SK-N-SH (cell line): Measurements from ENCODE around the gene DNAH1. TPM values are rescaled to one million over a fixed set of nuclear protein-coding genes. Genes with fewer than 3 reads are reported as not detected.
"Not testable (repeated sequence)": the region's sequence is repeated elsewhere in the genome, so short reads cannot be mapped to it uniquely, and the experiment has no call there.

Source experiments
- CTCF ChIA-PET: fragments of 300-600, 350-600 bp; formaldehyde crosslinking; extraction: SDS; loops from one replicate; lab custom pipeline; 2021; lab: Yijun Ruan, JAX
- POLR2A ChIA-PET: fragments of 350-600 bp; sonication (Branson Sonifier 250); formaldehyde crosslinking; extraction: SDS; loops from one replicate; lab custom pipeline; 2020; ENCODE audit warnings: antibody characterized with exemption, inconsistent platforms; lab: Yijun Ruan, JAX
- DNase-seq: peaks from one replicate; pipeline ENCODE4 v3.0.0; 2012
- H2AFZ ChIP-seq: fragments of 200-600 bp; sonication (generic); 2 replicates; pipeline ENCODE4 v1.8.1; 2016; ENCODE audit warnings: antibody characterized with exemption, mild to moderate bottlenecking, low read depth
- H3F3A ChIP-seq: fragments of 200-600 bp; sonication (generic); replicated peaks from 2 replicates; pipeline ENCODE3; 2016; ENCODE audit warnings: antibody characterized with exemption, mild to moderate bottlenecking; ENCODE audit not compliant: insufficient read depth
- H3K27ac ChIP-seq, 2 experiments: fragments of 200-500 bp in 1 of 2; fragments of 200-600 bp in 1 of 2; sonication (Bioruptor generic) in 1 of 2; sonication (generic), shearing (Covaris generic) in 1 of 2; 2 replicates each; pipeline versions ENCODE4 v1.5.1 to v1.6.1; 2014 to 2016; ENCODE audit warnings: low read depth in 2 of 2, inconsistent platforms in 1 of 2, low read length in 1 of 2, mild to moderate bottlenecking in 1 of 2, mixed read lengths in 1 of 2
- H3K27me3 ChIP-seq: fragments of 200-600 bp; sonication (generic), shearing (Covaris generic); 2 replicates; pipeline ENCODE4 v1.6.1; 2016; ENCODE audit warnings: mixed run types; ENCODE audit not compliant: insufficient read depth
- H3K36me3 ChIP-seq, 2 experiments: fragments of 200-500 bp in 1 of 2; fragments of 200-600 bp in 1 of 2; sonication (Bioruptor generic) in 1 of 2; sonication (generic) in 1 of 2; replicated peaks in 1 of 2; 2 replicates each; pipeline versions ENCODE3 to v1.5.1; 2014 to 2016; ENCODE audit warnings: low read length in 1 of 2, mild to moderate bottlenecking in 1 of 2; ENCODE audit not compliant: insufficient read depth in 2 of 2, control insufficient read depth in 1 of 2
- H3K4me1 ChIP-seq, 2 experiments: fragments of 200-500 bp in 1 of 2; fragments of 200-600 bp in 1 of 2; sonication (Bioruptor generic) in 1 of 2; sonication (generic), shearing (Covaris generic) in 1 of 2; 2 replicates each; pipeline versions ENCODE4 v1.5.1 to v1.6.1; 2014 to 2016; ENCODE audit warnings: low read depth in 1 of 2, low read length in 1 of 2, mixed run types in 1 of 2; ENCODE audit not compliant: insufficient read depth in 2 of 2, control insufficient read depth in 1 of 2
- H3K4me2 ChIP-seq: fragments of 200-600 bp; sonication (generic), shearing (Covaris generic); 2 replicates; pipeline ENCODE4 v1.6.1; 2017; ENCODE audit warnings: mixed run types
- H3K4me3 ChIP-seq, 2 experiments: fragments of 200-500 bp in 1 of 2; fragments of 200-600 bp in 1 of 2; sonication (Bioruptor generic) in 1 of 2; sonication (generic), shearing (Covaris generic) in 1 of 2; 2 replicates each; pipeline versions ENCODE4 v1.5.1 to v1.8.1; 2014 to 2016; ENCODE audit warnings: low read depth in 2 of 2, inconsistent platforms in 1 of 2, low read length in 1 of 2, mild to moderate bottlenecking in 1 of 2, mixed read lengths in 1 of 2, moderate library complexity in 1 of 2
- H3K79me2 ChIP-seq: fragments of 200-600 bp; sonication (generic); 2 replicates; pipeline ENCODE4 v1.8.1; 2017; ENCODE audit warnings: mild to moderate bottlenecking; ENCODE audit not compliant: insufficient read depth
- H3K9ac ChIP-seq: fragments of 200-600 bp; sonication (generic); 2 replicates; pipeline ENCODE4 v1.6.1; 2017; ENCODE audit warnings: mixed run types
- H3K9me2 ChIP-seq: fragments of 200-600 bp; sonication (generic); 2 replicates; pipeline ENCODE4 v1.6.1; 2017; ENCODE audit warnings: mixed run types
- H3K9me3 ChIP-seq: fragments of 200-600 bp; sonication (generic); 2 replicates; pipeline ENCODE4 v1.6.1; 2017; ENCODE audit warnings: mixed run types, mild to moderate bottlenecking, moderate library complexity
- H4K20me1 ChIP-seq: fragments of 200-600 bp; sonication (generic); 2 replicates; pipeline ENCODE4 v1.6.1; 2017; ENCODE audit warnings: mild to moderate bottlenecking, mixed run types; ENCODE audit not compliant: insufficient read depth
- FOXM1 ChIP-seq: IDR thresholded peaks from 2 replicates; pipeline ENCODE4 v1.4.0; 2012; ENCODE audit warnings: low read depth, mild to moderate bottlenecking
- NFIC ChIP-seq: IDR thresholded peaks from 2 replicates; pipeline ENCODE4 v1.4.0; 2012; ENCODE audit warnings: borderline replicate concordance
- RAD21 ChIP-seq: IDR thresholded peaks from 2 replicates; pipeline ENCODE4 v1.6.1; 2012; ENCODE audit warnings: mild to moderate bottlenecking, low read length
- RCOR1 ChIP-seq: fragments of 150-350 bp; IDR thresholded peaks from 2 replicates; pipeline ENCODE4 v1.6.1; 2017; ENCODE audit warnings: antibody characterized with exemption, low read length
- RXRA ChIP-seq: IDR thresholded peaks from 2 replicates; pipeline ENCODE4 v1.4.0; 2012; ENCODE audit warnings: low read depth, mild to moderate bottlenecking, borderline replicate concordance
- TAF1 ChIP-seq: IDR thresholded peaks from 2 replicates; pipeline ENCODE4 v1.6.1; 2012; ENCODE audit warnings: low read depth, mild to moderate bottlenecking, low read length, moderate library complexity, borderline replicate concordance
- TCF12 ChIP-seq: IDR thresholded peaks from 2 replicates; pipeline ENCODE4 v1.4.0; 2012
- WGBS: methylation state at CpG from one replicate; pipeline ENCODE4 v1.1.6; 2017; ENCODE audit warnings: low lambda C conversion rate; 5-methylcytosine and 5-hydroxymethylcytosine counted together
- polyA plus RNA-seq, 3 experiments: library from polyadenylated mRNA; depleted of rRNA; stranded (reverse); fragments of >200 nt; gene quantifications; 2 replicates each; pipeline ENCODE4 v1.2.3, GENCODE V29; 2012

DNAH1 gene
- polyA plus RNA-seq, 1 of the 3 experiments (the other 2 are of a cell fraction): 5.1 TPM

DNA sequence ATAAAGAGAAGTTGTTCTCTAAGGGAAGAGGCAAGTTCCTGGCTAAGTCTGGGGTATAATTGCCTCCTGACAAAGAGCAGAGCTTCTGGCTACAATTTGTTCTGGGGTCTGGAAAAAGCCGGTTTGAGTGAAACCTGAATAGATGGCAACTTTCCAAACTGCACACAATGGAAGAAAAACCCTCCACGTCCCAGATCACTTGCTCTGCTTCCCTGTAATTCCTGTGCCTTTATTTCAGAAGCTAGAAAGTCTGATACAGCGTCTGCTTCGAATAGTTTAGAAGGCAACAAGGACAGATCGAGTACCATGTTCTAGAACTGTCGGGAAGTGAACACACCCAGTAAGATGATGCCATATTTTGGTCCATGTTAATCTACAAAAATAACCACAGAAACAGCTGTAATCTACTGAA lies 36.1 kb upstream of the DNAH1 start (continued):
- TF ChIP-seq TAF1 (peak; percentile 57; the same call in 1 of the 2 replicates), NFIC (peak; percentile 28; the same call in 1 of the 2 replicates), TCF12 (peak; percentile 42; the same call in 1 of the 2 replicates)
- TF ChIP-seq, all 33 proteins: peak for 8

DNA sequence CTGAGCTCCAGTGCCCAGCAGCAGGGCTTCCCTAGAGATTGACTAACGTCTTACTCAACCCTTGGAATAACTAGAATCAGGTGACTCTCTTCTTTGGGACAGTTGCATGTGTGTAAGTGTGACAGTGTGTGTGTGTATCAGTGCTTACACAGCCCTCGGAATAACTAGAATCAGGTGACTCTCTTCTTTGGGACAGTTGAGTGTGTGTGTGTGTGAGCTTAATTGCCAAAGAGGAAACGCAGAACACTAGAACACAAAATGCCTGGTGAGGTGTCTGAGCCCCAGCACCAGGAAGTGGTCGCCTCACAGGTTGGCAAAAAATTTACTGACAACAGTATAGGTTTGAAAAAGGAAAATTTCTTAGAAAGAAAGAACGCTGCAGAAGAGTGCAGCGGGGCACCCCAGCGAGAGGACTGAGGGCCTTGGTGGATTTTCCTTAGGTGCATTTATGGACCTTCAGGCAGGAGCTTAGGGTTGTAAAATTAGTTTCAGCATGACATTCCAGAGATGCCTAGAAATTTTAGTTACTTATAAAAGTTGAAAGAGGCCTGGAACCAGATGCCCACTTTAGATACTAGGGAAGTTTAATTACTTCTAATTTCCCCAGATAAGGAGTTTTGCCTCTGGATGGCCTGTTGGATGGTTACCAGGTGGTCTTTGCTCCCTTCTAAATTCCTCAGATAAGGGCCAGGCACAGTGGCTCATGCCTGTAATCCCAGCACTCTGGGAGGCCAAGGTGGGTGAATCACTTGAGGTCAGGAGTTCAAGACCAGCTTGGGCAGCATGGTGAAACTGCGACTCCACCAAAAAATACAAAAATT lies 33.9 kb upstream of the DNAH1 start:
- Histone ChIP-seq H3K9ac (no peak overlapping the region), H3K4me3 (no peak overlapping the region), H3F3A (peaks cover 22% of the 10 kb centered on the region), H3K4me2 (no peak overlapping the region), H3K9me2 (no peaks in the 10 kb centered on the region), H3K9me3 (no peaks in the 10 kb centered on the region), H3K27ac (peak overlapping the region; percentile 7 to 16; a peak in 3 of 4 replicates), H3K36me3 (no peaks in the 10 kb centered on the region), H2AFZ (no peak overlapping the region), H4K20me1 (peaks cover 6% of the 10 kb centered on the region), H3K27me3 (no peaks in the 10 kb centered on the region)
- ChIA-PET CTCF (interaction anchor here (0.8 to 2.1 kb wide), 7 partner anchors 10 to 281 kb away, joined by 3 to 8 read pairs (median 4); no protein-coding TSS in a partner anchor), POLR2A (no interaction called here)
- 72% methylated on average over 8 of the region's 8 CpGs for WGBS
- TF ChIP-seq RAD21: no peak
- TF ChIP-seq RCOR1: peak; percentile 84
- TF ChIP-seq, all 33 proteins: peak for 1
- Histone ChIP-seq H3K79me2 (peaks cover 30% of the 10 kb centered on the region), H3K4me1 (peaks cover 0 to 23% of the 10 kb centered on the region in 2 experiments; a peak in 3 of 4 replicates)
- no peak for DNase-seq

DNA sequence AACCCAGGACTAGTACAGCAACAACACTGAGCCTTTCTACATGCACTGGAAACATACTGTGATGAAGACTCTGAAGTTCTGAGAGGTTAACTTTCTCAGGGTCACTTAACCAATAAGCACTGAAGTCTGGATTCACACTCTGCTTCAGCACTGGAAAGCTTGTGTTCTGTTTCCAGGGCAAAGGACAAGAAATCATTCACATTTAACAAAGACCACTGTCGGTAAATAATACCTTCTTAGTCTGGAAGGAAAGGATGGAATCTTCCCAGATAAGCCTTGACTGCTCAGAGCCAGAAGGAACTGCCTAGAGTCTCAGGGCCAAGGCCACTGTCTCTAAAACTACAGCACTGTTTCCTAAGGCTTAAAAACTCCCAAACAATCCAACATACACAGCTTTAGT lies 32.8 kb upstream of the DNAH1 start:
- H3K27ac ChIP-seq: no peak overlapping the region; a peak in 1 of 4 replicates
- no peak for DNase-seq
- TF ChIP-seq NFIC (no peak), FOXM1 (no peak), RXRA (no peak)
- H4K20me1 ChIP-seq: no peaks in the 10 kb centered on the region
- H3K9ac ChIP-seq: no peak overlapping the region
- H3K9me2 ChIP-seq: no peaks in the 10 kb centered on the region
- H3F3A ChIP-seq: peaks cover 22% of the 10 kb centered on the region
- H3K79me2 ChIP-seq: peaks cover 23% of the 10 kb centered on the region; the same call in 1 of the 2 replicates
- peaks cover 0 to 23% of the 10 kb centered on the region in 2 experiments; a peak in 3 of 4 replicates for H3K4me1 ChIP-seq
- H3K4me3 ChIP-seq: no peak overlapping the region
- POLR2A ChIA-PET: no interaction called here
- no peak overlapping the region for H2AFZ ChIP-seq
- no peak overlapping the region for H3K4me2 ChIP-seq
- no peaks in the 10 kb centered on the region for H3K9me3 ChIP-seq
- H3K36me3 ChIP-seq: no peaks in the 10 kb centered on the region
- WGBS: 100% methylated on average over 1 of the region's 1 CpG
- CTCF ChIA-PET: interaction anchor here (0.6 to 2.1 kb wide), 7 partner anchors 17 to 163 kb away, joined by 3 to 8 read pairs (median 3); no protein-coding TSS in a partner anchor
- no peaks in the 10 kb centered on the region for H3K27me3 ChIP-seq

DNA sequence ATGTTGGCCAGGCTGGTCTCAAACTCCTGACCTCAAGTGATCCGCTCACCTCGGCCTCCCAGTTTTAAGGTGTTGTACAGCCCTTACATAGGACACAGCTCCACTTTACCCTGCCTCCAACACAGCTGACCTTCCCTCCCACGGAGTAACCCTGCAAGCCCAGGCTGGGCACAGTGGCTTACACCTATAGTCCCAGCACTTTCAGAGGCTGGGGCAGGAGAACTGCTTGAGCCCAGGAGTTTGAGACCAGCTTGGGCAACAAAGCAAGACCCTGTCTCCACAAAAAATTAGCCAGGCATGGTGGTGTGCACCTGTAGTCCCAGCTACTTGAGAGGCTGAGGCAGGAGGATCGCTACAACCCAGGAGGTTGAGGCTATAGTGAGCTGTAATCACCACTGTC lies 32.1 kb upstream of the DNAH1 start:
- CTCF ChIA-PET: interaction anchor here (0.6 to 2.1 kb wide), 6 partner anchors 14 to 163 kb away, joined by 3 to 6 read pairs (median 4); no protein-coding TSS in a partner anchor
- H3K9me3 ChIP-seq, H3K4me2 ChIP-seq, H2AFZ ChIP-seq, H4K20me1 ChIP-seq, H3K9me2 ChIP-seq, POLR2A ChIA-PET, H3K4me3 ChIP-seq, H3K36me3 ChIP-seq, H3K9ac ChIP-seq, H3K27me3 ChIP-seq, DNase-seq, H3K27ac ChIP-seq: not testable (repeated sequence)
- 86% methylated on average over 4 of the region's 4 CpGs for WGBS
- peaks cover 25% of the 10 kb centered on the region for H3F3A ChIP-seq
- peaks cover 27% of the 10 kb centered on the region; the same call in 1 of the 2 replicates for H3K79me2 ChIP-seq
- peaks cover 0 to 30% of the 10 kb centered on the region in 2 experiments; a peak in 3 of 4 replicates for H3K4me1 ChIP-seq
